NCI-H2107 treated with DMSO at 0.1 percent for 48 hours (cell line): ENCODE data around the gene TRMT1.

Experiments
- DNase-seq: peaks from one replicate; lab custom pipeline; 2025; ENCODE audit not compliant: unreplicated experiment; lab: John Stamatoyannopoulos, UW

Gene TRMT1

DNA sequence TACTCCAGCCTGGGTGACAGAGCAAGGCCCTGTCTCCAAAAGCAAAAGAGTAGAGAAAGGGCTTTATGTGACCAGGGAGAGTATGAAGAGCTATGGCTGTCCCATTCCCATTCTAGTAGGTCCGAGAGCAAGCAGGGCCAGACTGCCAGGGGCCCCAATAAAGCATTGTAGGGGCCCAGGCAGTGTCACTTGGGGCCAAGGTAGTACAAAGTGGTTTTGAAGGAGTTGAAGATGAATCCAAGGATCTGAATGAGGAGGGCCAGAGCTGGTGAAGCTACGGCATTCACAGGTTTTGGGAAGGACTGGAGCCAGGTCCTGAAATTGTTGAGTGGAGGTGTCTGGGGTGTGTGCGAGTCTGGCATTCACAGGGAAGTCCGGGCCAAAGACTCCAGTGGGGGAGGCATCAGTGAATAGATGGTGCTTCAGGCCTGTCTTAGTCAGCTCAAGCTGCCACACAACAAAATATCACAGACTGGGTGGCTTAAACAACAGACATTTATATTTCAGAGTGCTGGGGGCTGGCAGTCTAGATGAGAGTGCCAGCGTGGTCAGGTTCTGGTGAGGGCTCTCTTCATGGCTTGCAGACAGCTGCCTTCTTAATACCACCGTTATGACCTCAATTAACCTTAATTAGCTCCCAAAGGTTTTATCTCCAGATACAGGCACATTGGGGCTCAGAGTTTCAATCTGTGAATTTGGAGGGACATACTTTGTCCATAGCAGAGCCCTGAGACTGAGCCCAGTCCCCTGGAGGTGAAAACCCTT, 11.5 kb upstream of the TRMT1 start:
- DNase-seq: no peak

- DNase-seq: no peak
Observed at GRCh38 chr19:13127051-13127450, 10.5 kb upstream of the TRMT1 start.

DNA sequence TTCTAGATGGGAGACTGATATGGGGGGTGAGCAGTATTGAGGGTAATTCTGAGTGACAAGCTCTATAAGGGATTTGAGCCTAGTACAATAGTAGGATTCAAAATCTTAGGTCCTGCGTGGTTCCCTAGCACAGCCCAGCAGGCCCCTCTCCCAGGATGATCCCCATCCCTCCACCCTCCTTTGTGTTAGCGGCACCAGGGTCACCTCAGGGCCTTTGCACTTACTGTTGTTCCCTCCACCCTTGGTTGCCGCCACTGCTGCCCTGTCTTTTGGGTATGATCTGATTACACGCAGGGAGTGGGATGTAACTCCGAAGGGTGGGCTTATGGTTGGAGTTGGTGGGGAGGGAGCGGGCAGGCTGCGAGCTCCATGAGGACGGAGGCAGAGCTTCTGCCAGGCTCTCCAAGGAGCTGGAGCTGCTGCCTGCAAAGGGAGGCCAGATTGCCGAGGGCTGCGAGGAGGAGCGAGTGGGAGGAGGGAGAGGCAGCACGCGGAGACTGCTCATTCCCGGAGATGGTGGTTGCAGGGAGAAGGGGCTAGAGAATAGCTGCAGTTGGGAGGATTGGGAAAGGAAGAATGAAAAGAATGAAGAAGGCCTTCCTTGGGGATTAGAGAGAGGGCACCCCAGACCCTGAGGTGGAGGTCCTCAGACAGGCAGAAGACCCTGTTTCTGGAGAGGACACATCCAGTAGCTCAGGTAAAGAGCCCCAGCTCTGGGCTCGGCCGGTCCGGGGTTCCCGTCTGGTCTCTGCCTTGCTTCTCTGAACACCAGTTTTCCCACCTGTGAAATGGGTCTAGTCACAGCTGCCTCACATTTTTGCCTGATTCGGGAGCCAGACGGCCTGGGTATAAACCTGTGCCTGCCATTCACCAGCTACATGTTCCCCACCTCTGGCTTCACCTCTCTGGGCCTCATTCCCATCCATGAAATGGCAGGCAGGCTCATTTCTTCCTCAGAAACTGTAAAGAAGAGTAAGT, 6.7 kb upstream of the TRMT1 start:
- no peak for DNase-seq

- no peak for DNase-seq
Observed at GRCh38 chr19:13122275-13122878, 5.8 kb upstream of the TRMT1 start.

DNA sequence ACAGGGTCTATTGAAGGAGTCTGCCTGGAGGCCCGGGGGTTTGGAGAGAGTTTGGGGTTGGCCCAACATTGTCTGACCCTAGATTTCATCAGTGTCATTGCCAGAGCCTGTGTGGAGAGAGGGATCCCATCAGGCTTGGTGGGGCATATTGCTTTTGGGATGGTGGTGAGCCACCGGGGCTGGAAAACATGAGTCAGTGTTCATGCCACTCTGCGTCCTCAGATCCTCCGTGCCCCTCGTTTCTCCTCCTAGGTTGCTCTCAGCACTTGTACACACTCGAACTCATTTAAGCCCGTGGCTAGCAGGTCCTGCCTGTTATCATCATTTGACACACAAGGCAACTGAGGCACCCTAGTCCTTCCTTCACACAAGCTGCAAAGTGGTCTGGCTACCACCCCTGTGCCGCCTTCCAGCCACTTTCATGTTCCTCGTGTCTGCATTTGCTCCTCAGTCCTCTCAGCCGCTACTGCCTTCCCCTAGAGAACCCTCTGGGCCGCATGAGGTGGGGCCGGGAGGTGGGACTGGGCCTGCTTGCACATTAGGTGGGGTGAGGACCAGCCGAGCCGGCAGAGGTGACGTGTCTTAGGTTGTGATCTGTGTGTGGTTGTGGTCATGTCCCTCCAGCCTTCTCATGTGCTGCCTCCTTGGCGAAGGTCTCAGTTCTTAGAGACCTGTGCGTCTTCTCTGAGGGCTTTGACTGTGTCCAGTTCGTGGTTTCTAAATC, 5.2 kb upstream of the TRMT1 start:
- no peak for DNase-seq

GRCh38 chr19:13120817-13121216, 4.3 kb upstream of the TRMT1 start:
- DNase-seq: no peak

GRCh38 chr19:13120031-13120430, 3.5 kb upstream of the TRMT1 start:
- DNase-seq: no peak

GRCh38 chr19:13119627-13120026, 3.1 kb upstream of the TRMT1 start:
- DNase-seq: no peak

DNA sequence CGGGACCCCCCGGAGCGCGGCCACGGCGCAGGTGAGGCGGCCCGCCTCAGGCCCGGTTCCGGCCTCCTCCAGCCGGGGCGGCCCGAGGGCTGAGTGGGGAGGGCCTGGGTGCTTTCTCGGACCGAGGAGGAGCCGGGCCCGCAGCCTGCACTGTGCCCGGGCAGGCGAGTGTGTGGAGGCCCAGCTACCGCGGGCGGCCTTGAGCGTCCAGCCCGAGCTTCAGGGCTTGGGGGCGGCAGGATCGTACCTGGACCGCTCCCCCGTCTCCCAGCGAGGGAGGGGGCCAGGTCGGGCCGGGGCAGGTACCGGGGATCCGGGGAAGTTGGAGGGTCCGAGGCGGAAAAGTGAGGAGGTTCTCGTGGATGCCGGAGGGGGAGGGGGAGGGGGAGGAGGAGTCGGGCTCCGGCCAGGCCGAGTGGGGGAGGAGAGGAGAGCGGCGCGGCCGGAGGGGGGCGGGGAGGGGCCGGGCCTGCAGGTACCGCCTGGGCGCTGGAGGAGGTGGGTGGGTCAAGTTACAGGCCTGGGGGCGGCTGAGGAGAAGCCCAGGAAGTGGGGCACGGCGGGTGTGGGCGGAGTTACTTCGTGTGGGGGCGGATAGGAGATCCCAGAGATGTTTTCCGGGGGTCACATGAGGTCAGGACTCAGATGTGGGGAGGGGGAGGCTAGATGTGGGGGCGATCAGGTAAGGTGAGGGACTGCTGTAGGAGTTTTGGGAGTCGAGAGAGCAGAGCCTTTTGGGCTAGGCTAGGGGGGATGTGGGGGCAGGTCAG, 2.1 kb upstream of the TRMT1 start:
- DNase-seq: no peak

- DNase-seq: peak; percentile 79
Observed at GRCh38 chr19:13117772-13118423, 1.4 kb upstream of the TRMT1 start, which contains the start of gene NACC1. Gene NACC1, plus strand, starts transcription at chr19:13118264. Its CDS starts 16,944 bp downstream, at chr19:13135208.

- no peak for DNase-seq
Observed at GRCh38 chr19:13117176-13117771, 734 bp upstream of the TRMT1 start.

GRCh38 chr19:13115936-13116281, 631 bp downstream of the TRMT1 start:
- no peak for DNase-seq

DNA sequence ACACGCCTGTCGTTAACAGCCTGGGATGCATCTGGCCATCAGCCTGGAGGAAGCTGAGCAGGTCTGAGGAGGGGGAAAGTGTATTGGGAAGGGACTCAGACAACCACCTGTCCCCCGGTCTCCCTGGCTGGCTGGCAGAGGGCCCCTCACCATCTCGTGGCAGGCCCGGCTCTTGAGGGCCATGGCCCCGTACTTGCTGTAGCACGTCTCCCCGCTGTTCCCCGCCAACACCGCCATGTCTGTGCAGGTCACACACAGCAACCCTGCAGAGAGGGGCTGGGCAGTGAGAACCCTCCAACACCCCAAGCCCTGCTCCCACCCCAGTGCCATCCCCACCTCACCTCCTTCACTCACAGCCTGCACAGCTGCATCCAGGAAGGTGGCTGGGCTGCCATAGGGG, 4.0 kb downstream of the TRMT1 start:
- DNase-seq: no peak

- DNase-seq: no peak
Observed at GRCh38 chr19:13110099-13110610, 6.4 kb downstream of the TRMT1 start.

- no peak for DNase-seq
Observed at GRCh38 chr19:13109361-13110098, 7.0 kb downstream of the TRMT1 start.

DNA sequence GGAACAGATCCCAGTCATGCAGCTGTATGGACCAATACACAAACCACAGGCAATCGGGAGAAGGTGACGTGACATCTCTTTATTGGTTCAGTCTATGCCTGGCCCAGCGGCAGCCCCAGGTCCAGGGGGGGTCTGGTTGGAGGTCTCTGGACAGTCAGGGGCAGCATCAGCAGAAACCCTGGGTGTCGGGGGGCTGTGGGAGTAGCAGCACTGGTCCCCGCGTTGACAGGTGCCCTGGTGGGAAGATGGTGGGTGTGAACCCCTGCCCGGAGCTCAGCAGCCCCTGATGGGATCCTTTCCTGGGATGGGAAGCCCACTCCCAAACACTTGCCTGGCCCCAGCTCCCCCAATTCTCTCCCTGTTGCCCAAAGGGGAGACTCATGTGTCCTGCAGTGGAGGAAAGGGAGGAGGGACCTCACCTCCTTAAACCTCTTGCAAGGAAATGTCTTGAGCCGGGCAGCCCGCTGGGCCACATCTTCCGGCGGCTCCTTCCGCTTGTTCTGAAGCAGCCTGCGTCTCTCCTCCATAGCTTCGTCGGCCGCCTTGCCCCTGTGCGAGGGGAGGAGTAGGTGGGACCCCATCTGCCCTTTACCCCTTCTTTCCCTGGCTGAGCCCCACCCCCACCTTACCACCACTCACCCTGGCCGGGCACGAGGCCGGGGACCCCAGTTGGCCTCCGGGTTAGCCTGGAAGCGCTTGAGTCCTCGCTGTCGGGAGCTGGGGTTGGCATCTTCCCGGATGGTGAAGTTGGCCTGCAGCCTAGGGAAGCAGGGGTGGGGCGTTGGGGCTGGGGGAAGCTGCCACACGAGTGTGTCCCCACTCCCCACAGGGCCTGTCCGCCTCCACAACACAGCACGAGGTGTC, 11.5 kb downstream of the TRMT1 start:
- no peak for DNase-seq

- no peak for DNase-seq
Observed at GRCh38 chr19:13104360-13104847, 12.1 kb downstream of the TRMT1 start.
